Fibroblast of skin of right biceps (primary cell): ENCODE data around the gene ARTN.

ENCODE experiments used
- DNase-seq: peaks from one replicate; pipeline ENCODE4 v3.0.0-alpha.2; 2013

The ARTN gene

GRCh38 chr1:43933386-43934100, at the start of gene ARTN:
TSS of gene ARTN (plus strand) at chr1:43933801. CDS start at chr1:43935657, 1,856 bp downstream.
- DNase-seq = no peak

- no peak for DNase-seq
These were observed 48.3 kb upstream of the ARTN start for GRCh38 chr1:43885279-43885801.

GRCh38 chr1:43887748-43888147, 45.9 kb upstream of the ARTN start:
- no peak for DNase-seq

GRCh38 chr1:43890815-43891214, 42.8 kb upstream of the ARTN start:
- DNase-seq = peak; percentile 28

- DNase-seq = peak; percentile 83
These were observed 40.6 kb upstream of the ARTN start for GRCh38 chr1:43893006-43893405.

GRCh38 chr1:43898981-43899380, 34.6 kb upstream of the ARTN start:
- no peak for DNase-seq

GRCh38 chr1:43900386-43900785, 33.2 kb upstream of the ARTN start:
- no peak for DNase-seq

GRCh38 chr1:43901196-43901961, 32.2 kb upstream of the ARTN start:
- DNase-seq = no peak

GRCh38 chr1:43902058-43902831, 31.4 kb upstream of the ARTN start:
- no peak for DNase-seq

- DNase-seq = no peak
These were observed 28.7 kb upstream of the ARTN start for GRCh38 chr1:43904660-43905551.

GRCh38 chr1:43908226-43908625, 25.4 kb upstream of the ARTN start:
- no peak for DNase-seq

GRCh38 chr1:43908858-43909257, 24.7 kb upstream of the ARTN start:
- DNase-seq = no peak

GRCh38 chr1:43910343-43910742, 23.3 kb upstream of the ARTN start:
- DNase-seq = no peak

- DNase-seq = peak; percentile 75
These were observed 21.0 kb upstream of the ARTN start for GRCh38 chr1:43912607-43913006.

- no peak for DNase-seq
These were observed 20.5 kb upstream of the ARTN start for GRCh38 chr1:43913051-43913501.

GRCh38 chr1:43913666-43914360, 19.8 kb upstream of the ARTN start:
- peak; percentile 40 for DNase-seq

GRCh38 chr1:43914576-43915525, 18.8 kb upstream of the ARTN start:
- DNase-seq = no peak

GRCh38 chr1:43919906-43920305, 13.7 kb upstream of the ARTN start:
- DNase-seq = no peak

- no peak for DNase-seq
These were observed 12.6 kb upstream of the ARTN start for GRCh38 chr1:43921022-43921421.

GRCh38 chr1:43924516-43924915, 9.1 kb upstream of the ARTN start:
- DNase-seq = peak; percentile 59
